Measurements from ENCODE around the gene TTLL8.

TTLL8 gene

DNA sequence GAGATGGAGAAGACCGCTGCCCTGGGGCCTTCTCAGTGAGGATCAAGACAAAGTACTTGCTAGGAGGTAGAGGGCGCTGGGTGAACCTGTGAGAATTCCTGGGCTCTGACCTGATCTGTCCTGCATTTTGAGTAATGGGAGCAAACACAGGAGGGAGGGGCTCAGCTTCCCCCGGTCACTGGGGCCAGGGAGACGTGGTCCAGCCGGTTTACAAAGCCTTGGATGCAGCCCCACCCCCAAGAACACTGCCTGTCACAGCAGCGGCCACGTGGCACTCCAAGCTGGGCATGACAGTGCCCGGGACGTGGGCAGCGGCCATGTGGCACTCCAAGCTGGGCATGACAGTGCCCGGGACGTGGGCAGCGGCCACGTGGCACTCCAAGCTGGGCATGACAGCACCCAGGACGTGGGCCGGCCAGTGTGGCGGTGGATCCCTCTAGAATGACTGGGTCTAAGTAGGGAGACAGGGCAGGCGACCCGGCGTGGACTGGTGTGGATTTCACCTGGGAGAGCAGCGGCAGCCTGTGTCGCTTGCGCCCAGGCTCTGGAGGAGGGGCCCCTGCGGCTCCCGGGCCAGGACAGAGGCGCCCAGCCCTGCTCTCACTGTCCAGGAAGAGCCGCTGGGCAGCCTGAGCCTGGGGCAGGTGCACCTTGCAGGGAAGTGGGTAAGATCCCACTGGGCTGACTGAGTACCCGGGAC lies 2.5 kb upstream of the TTLL8 start:
- FAIRE-seq = no peak

DNA sequence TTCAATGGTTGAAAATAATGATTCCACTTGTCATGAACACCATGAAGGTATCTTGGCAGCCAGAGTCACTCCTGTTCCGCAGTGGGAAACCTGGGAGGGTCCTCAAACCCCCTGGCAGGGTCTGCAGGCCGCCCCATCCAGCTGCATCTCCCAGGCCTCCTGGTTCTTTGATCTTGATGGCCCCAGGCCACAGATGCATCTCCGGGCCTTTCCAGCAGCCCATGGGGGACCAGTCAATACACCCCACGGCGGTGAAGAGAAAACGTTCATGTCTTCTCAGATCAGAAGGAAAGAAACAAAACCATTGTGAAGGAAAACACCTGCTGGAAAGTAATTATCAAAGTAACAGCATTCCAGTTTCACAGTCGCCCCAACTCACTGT lies 1.8 kb upstream of the TTLL8 start:
- no peak for FAIRE-seq

DNA sequence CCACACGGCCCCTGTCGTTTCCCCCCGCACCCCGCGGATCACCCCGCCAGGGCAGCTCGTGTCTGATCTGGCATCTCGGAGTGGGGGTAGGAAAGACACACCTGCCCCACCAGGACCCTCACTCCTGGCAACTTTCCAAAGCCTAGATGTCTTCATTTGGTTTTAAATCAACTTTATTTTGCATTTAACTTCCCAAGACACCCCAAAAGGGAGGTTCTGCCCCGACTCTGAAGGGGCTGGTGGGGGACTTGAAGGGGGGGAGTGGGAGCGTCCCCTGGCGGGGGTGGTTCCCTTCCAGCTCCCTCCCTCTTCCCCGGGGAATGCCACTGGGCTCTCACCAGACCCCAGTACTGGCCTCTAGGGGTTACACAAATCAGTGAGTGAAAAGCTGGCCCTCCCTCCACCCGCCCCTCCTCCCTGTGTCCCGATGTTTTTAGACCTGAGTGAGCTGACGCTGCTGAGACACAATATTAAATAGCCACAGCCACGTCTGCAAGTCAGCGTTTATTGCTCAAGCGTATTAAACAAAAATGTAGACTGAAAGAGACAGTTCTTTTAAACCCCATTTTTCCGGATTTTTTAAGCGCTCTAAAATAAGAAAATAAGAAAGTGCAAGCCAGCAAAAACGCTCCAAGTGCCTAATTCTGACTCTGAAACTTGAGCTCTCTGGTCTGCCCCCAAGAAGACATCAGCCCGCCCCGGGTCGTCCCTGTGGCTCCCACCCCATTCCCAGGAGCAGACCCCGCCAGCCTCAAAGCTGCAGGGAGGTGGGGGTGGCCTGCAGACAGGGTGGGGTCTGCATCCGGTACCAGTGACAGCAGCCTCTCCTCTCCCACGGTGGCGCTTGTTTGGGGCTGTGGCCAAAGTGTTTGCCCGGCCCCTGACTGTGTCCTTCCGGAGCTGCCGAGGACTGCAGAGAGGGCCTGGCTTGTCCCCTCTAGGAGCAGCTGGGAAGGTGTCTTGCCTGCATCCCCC lies 1.1 kb upstream of the TTLL8 start:
- no peak for FAIRE-seq

GRCh38 chr22:50057278-50058060 lies 629 bp downstream of the TTLL8 start:
- FAIRE-seq = no peak

- FAIRE-seq = no peak
These were observed 1.7 kb downstream of the TTLL8 start for GRCh38 chr22:50056214-50056972.

- no peak for FAIRE-seq
These were observed 4.2 kb downstream of the TTLL8 start for GRCh38 chr22:50053861-50054260.

DNA sequence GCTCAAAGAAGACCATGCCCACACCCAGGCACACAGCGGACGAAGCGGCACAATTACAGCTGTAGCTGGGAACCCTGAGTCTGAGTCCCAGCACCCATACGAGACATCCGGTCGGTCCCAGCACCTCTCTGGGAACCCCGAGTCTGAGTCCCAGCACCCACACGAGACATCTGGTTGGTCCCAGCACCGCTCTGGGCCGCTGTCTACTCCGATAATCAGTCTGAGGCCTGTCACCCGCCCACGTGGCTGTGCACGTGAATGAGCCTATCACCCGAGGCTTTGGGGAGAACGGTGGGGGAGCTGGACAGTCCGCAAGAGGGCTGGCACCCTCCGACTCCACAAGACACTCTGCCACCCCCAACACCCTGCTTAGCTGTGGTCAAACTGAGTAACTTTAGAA lies 6.2 kb downstream of the TTLL8 start:
- no peak for FAIRE-seq

- FAIRE-seq = no peak
These were observed 8.6 kb downstream of the TTLL8 start for GRCh38 chr22:50049299-50050195.

- no peak for FAIRE-seq
These were observed 9.3 kb downstream of the TTLL8 start for GRCh38 chr22:50048836-50049235.

DNA sequence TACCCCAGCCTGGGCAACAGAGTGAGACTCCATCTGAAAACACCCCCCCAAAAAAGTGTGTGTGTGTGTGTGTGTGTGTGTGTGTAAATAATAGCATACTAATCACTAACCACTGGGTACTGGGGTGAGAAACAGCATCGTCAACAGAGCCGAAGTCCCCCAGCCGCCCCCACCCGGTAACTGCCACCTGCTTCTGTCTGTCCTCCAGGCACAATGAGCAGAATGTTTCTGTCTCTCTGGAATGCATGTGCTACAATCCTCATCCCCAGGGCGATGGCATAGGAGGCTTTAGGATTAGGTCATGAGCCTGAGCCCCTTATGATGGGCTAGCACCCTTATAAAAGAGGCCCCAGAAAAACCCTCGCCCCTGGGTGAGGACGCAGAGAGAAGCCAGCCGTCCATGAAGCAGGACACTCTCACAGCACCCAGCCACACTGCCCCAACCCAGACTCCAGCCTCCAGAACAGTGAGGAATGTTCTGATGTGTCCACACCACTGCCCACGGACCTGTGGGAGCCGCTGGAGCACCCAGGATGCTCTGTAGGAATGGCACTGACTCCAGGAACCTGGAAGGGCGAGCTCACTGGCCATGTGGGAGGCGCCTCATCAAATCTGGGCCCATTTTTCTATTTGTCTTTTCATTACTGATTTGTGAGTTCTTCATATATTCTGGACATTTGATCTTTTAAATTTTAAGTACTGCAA lies 9.9 kb downstream of the TTLL8 start:
- FAIRE-seq = no peak

DNA sequence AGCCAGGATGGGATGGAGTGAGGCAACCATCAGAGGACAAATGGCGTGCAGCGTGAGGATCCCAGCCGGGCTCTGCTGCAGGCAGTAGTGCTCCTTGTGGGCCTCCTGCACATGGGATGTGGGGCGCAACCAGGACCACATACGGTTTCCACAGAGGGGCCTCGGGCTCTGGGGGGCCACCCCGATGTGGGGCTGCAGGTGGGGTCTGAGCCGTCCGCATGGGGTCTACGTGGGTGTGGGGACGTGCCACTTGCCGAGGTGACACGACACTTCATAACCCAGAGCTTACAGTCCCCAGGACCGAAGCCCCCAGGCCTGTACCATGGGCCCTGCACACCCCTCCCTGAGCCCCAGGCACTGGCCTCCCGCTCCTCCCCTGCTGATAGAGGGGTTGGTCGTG lies 10.8 kb downstream of the TTLL8 start:
- FAIRE-seq = no peak

DNA sequence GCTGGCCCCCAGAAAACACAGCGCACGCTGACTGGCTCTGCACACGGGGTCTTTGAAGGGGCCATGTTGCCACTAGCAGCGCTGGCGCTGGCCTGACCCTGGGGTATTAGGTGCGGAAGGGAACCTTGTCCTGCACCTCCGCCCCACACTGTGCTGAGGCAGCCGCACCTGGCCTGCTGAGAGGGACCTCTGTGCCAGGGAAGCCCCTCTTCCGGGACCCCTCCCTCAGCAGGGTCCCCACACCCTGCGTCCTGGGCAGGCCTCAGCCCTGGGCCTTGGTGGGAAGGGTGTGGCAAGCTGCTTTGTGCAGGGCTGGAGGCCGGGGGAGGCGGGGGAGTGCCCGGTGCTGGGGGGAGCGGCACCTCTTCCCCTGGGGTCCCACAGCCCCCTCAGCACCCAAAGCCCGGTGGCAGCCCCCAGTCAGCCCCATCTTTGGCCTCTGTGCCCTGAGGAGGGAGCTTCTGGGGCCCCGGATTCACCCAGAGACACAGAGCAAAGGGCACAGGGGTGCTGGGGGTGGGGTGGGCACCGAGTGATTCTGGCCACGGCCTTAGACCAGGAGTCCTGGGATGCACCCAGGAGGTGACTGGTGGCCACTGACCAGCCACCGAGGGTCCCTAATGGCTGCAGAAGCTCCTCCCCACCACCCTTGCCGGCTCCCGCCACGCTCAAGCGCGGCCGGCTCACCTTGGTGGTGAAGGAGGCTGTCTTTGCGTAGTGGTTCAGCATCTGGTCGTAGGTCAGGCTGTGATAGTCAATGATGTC lies 11.4 kb downstream of the TTLL8 start:
- no peak for FAIRE-seq

- FAIRE-seq = no peak
These were observed 12.1 kb downstream of the TTLL8 start for GRCh38 chr22:50046019-50046415.

- FAIRE-seq = no peak
These were observed 12.7 kb downstream of the TTLL8 start for GRCh38 chr22:50045211-50046018.

GRCh38 chr22:50044485-50045118 lies 13.5 kb downstream of the TTLL8 start:
- FAIRE-seq = no peak

- FAIRE-seq = no peak
These were observed 16.6 kb downstream of the TTLL8 start for GRCh38 chr22:50041361-50042065.

DNA sequence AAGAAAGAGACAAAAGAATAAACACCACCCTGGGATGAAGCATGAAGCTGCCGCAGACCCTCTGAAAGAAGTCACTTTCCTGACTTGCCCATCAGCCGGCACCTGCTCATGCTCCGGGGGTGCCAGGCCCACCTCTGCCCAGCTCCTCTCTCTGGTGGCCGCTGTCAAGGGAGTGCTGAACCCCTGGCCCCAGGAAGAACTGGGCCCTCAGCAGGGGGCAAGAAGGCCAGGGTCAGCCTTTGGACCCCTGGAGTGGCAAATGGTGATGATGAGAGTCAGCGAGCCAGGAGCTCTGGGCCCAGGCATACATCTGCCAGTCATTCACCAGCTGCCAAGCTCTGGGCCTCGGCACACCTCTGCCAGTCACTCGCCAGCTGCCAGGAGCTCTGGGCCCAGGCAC lies 17.4 kb downstream of the TTLL8 start:
- no peak for FAIRE-seq

Data from G401.6 (cell line).